Left kidney (tissue), 2 donors: ENCODE data around the gene MACROD1. TPM values are rescaled to one million over a fixed set of nuclear protein-coding genes. Genes with fewer than 3 reads are reported as not detected.
A peak's percentile ranks its signal among the peaks of the same experiment; 100 is the strongest.

Source experiments
- DNase-seq: peaks from one replicate; pipeline ENCODE4 v3.0.0-alpha.2; 2013
- polyA plus RNA-seq: library from polyadenylated mRNA; unstranded; fragments of 120-200 nt; gene quantifications from one replicate; pipeline ENCODE4 v1.2.1, GENCODE V29; 2013; ENCODE audit not compliant: insufficient read length

The MACROD1 gene
- polyA plus RNA-seq, 1 donor, result 13.3 TPM

DNA sequence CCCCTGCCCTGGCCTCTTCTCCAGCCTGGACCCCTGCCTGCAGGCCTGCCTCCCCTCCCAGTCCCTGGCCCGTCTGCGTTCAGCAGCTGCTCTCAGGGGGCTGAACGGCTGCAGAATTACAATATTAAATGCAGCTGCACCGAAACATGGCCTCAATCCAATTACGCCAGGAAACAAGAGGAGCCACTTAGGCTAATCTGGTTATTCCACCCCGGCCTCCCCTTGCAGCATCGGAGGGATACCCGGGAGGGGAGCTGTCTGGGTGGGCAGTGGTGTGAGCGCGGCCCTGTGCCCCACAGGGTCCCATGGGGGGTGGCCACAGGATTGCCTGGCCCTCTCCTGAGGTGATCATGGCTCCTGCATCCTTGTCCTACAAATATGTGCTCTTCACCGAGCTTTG lies 87.6 kb downstream of the MACROD1 start:
- no peak for DNase-seq

DNA sequence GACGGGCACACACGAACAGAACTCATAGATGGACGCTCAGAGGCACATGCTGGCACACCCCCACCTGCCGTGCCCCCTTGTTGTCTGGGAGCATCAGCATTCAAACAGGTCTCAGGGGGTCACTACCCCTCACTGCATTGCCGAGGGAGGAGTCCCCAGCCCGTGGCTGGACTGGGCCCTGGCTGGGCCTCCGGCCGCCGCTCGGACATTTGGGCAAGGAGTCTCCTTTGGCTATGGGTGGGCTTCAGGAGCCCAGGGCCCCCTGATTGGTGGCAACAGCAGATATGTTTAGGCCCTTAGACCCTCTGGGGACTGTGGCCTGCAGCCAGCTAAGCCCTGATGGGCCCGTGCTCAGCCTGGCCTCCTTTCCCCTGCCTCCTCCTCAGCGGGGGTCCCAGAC lies 88.3 kb downstream of the MACROD1 start:
- DNase-seq, result no peak

DNA sequence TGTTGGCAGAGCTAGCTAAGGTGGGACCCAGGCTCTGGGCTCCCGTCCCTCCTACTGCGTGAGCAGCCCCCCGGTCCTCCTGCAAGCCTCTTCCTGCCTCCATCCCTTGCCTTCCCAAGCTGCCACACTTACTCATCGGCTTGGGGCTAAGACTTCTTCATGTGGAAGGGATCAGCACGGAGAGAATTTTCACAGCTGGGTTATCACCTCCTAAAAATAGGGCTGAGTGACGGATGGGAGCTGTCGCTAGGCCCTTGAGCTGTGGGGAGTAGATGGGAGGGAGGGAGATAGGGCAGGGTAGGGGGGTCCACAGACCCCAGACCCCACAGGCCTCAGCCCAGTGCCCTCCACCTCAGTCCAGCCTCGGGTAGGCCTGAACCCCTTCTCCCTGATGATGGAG lies 89.2 kb downstream of the MACROD1 start:
- no peak for DNase-seq

- DNase-seq, result no peak
These were observed 91.7 kb downstream of the MACROD1 start for GRCh38 chr11:64074239-64074638.

DNA sequence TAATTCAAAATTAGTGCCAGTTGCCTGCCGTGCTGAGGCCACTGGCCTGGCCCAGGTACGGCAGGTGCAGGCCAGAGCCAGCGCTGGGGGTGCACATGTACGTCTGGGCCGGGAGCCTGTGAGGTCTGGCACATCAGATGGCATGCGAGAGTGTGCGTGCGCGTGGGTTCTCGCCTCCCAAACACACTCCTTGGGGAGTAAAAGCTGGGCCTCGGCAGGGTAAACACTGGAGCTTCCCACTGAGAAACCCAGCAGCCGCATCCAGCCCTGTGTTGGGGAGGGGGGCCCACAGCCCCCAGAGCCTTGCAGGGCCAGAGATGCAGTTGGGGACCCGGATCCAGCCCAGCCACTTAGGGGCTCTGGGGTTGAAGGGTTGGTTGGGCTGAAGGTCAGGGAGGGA lies 92.4 kb downstream of the MACROD1 start:
- DNase-seq, result no peak

- no peak for DNase-seq
These were observed 93.0 kb downstream of the MACROD1 start for GRCh38 chr11:64072871-64073270.

GRCh38 chr11:64072403-64072802 lies 93.5 kb downstream of the MACROD1 start:
- no peak for DNase-seq

GRCh38 chr11:64071849-64072248 lies 94.1 kb downstream of the MACROD1 start:
- no peak for DNase-seq

DNA sequence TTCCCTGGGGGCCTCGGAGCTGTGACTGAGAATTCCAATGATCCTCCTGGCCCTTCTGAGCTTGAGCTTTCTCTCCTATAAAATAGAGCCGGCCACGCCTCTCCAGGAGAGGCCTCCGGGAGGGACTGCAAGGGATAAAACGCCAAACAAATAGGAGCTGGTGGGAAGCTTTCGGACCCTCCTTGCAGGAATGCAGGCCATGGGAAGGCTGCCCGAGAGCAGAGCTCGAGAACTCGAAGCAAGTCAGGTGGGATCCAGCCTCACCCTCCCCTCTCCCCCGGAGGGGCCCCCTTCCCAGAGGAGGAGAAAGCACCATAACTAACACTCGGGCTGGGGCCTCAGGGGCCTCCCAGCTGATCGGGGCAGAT lies 95.6 kb downstream of the MACROD1 start:
- no peak for DNase-seq

- DNase-seq, result no peak
These were observed 96.3 kb downstream of the MACROD1 start for GRCh38 chr11:64069401-64070313.

DNA sequence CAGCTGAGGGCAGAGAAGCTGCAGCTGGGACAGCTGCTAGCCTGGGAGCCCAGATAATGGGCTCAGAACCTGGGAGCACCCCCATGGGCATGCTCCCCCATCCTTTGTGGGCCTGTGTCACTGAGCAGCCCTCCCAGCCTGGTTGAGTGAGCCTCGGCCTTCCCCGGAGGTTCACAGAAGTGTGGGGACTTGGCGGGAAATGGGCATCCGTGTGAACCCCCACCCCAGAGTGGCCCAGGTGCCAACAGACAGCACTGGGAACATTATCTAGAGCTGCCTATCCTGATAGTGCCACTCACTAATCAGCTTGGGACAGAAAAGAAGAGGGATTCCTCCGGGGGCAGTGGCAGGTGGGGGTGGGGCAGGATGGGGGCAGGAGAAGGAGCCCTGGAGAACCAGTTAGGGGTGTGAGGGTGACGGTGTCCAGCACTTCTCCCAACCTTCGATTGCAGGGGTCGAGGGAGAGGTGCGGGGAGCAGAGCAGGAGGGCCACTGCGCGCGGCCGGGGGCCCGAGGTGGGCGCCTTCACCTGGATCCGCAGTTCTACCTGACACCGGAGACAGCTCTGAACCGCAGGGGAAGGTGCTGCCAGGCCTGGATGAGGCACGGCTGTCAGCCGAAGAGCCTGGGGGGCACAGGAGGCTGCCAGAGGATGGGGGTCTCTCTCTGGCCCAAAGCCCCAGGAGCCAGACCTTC lies 97.1 kb downstream of the MACROD1 start:
- DNase-seq, result no peak

GRCh38 chr11:64067230-64067993 lies 98.5 kb downstream of the MACROD1 start:
- DNase-seq, result no peak

GRCh38 chr11:64065712-64066111 lies 100.2 kb downstream of the MACROD1 start:
- no peak for DNase-seq

DNA sequence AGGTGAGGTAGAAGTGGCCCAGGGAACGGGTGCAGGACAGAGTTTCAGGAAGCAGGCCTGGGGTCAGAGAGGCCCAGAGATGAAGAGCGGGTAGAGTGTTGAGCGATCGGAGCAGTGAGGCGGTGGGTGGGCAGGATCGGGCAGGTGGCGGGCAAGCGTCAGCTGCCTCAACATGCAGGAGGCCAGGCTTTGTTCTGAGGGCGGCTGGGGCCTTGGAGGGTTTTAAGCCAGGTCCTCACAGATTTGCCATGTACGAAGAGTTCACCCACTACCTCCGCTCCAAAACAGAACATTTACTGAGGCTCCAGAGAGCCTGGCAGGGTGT lies 100.8 kb downstream of the MACROD1 start:
- DNase-seq, result no peak

- DNase-seq, result no peak
These were observed 101.4 kb downstream of the MACROD1 start for GRCh38 chr11:64064374-64065140.

GRCh38 chr11:64063777-64064176 lies 102.1 kb downstream of the MACROD1 start:
- no peak for DNase-seq

GRCh38 chr11:64062185-64063039 lies 103.5 kb downstream of the MACROD1 start:
- DNase-seq, result no peak

- DNase-seq, result peak; percentile 40
These were observed 105.0 kb downstream of the MACROD1 start for GRCh38 chr11:64060861-64061444.

DNA sequence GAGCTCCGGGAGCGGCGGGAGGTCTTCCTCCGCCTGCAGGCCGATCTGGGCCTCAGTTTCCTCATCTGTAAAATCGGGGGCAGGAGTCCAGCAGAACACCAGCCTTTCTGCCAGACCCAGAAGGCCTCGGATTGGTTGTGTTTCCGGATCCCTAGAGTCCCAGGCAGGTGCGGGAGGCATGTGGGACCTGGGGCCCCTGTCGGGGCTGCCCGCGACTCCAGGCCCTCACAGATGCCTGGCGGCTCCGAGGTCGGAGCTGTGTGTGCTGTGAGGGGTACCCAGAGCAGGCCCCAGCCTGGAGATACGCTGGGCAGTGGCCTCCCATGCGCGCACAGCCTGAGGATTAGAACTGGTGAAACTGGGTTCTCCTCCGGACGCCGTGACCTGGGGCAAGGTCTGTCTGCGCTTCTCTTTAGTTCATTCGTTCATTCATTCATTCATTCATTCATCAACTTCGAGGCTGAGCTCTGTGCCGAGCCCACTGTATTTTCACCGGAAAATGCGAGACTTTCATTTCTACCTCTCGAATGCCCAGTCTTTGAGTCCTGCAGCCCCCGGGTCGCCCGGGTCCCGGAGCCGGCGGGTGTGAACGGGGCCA lies 105.6 kb downstream of the MACROD1 start:
- DNase-seq, result no peak
